GM21367 (cell line): ENCODE data around the gene AZU1.
"Not testable (repeated sequence)": the region's sequence is repeated elsewhere in the genome, so short reads cannot be mapped to it uniquely, and the experiment has no call there.

Source experiments
- ATAC-seq: cut with Tn5 transposase; IDR thresholded peaks from one replicate; pipeline ENCODE4 v1.9.1; 2021; ENCODE audit not compliant: unreplicated experiment

Gene AZU1

GRCh38 chr19:824885-825284 is 2.8 kb upstream of the AZU1 start:
- no peak for ATAC-seq

- no peak for ATAC-seq
Observed at GRCh38 chr19:825897-826644, 1.6 kb upstream of the AZU1 start.

GRCh38 chr19:827314-827709 is 325 bp upstream of the AZU1 start:
- no peak for ATAC-seq

GRCh38 chr19:829129-829758 is 1.6 kb downstream of the AZU1 start:
- ATAC-seq = no peak

GRCh38 chr19:831407-832369 is 4.1 kb downstream of the AZU1 start:
- no peak for ATAC-seq

GRCh38 chr19:834216-834615 is 6.6 kb downstream of the AZU1 start:
- no peak for ATAC-seq

GRCh38 chr19:835210-835810 is 7.7 kb downstream of the AZU1 start:
- ATAC-seq = no peak

- ATAC-seq = no peak
Observed at GRCh38 chr19:840519-841206, 13.0 kb downstream of the AZU1 start, which contains the start of gene PRTN3. PRTN3 (plus strand) TSS chr19:840999; CDS start chr19:841009, 10 bp downstream.

GRCh38 chr19:842802-843179 is 15.2 kb downstream of the AZU1 start:
- not testable (repeated sequence) for ATAC-seq

- ATAC-seq = no peak
Observed at GRCh38 chr19:843180-843835, 15.7 kb downstream of the AZU1 start.

- no peak for ATAC-seq
Observed at GRCh38 chr19:843836-844545, 16.4 kb downstream of the AZU1 start.

- no peak for ATAC-seq
Observed at GRCh38 chr19:844546-844971, 16.9 kb downstream of the AZU1 start.

- ATAC-seq = no peak
Observed at GRCh38 chr19:845707-846521, 18.3 kb downstream of the AZU1 start.

- no peak for ATAC-seq
Observed at GRCh38 chr19:848386-848921, 20.8 kb downstream of the AZU1 start.

- not testable (repeated sequence) for ATAC-seq
Observed at GRCh38 chr19:849195-849594, 21.6 kb downstream of the AZU1 start.

GRCh38 chr19:850221-850978 is 22.8 kb downstream of the AZU1 start:
- no peak for ATAC-seq

GRCh38 chr19:850979-851335 is 23.3 kb downstream of the AZU1 start:
- ATAC-seq = no peak
